Fibroblast of lung (primary cell): ENCODE measurements around the gene TMEM132E. TPM values are rescaled to one million over a fixed set of nuclear protein-coding genes. Genes with fewer than 3 reads are reported as not detected.

ENCODE experiments used
- DNase-seq, 2 donors: peaks; one replicate each; pipeline versions ENCODE4 v3.0.0 to v3.0.0-alpha.2; 2010; ENCODE audit warnings: low read depth in 2 of 2
- H2AFZ ChIP-seq: 2 replicates; pipeline ENCODE4 v1.5.1; 2012; ENCODE audit warnings: low read length, control low read depth, inconsistent platforms
- H3K27ac ChIP-seq: 2 replicates; pipeline ENCODE4 v1.5.1; 2011; ENCODE audit warnings: low read length, control low read depth; ENCODE audit not compliant: insufficient read depth
- H3K27me3 ChIP-seq: 2 replicates; pipeline ENCODE4 v1.5.1; 2011; ENCODE audit warnings: mild to moderate bottlenecking, low read length; ENCODE audit not compliant: control insufficient read depth, insufficient read depth
- H3K36me3 ChIP-seq: 2 replicates; pipeline ENCODE4 v1.5.1; 2011; ENCODE audit warnings: low read length; ENCODE audit not compliant: control insufficient read depth, insufficient read depth
- H3K4me1 ChIP-seq: 2 replicates; pipeline ENCODE4 v1.5.1; 2011; ENCODE audit warnings: low read length; ENCODE audit not compliant: control insufficient read depth, insufficient read depth; ENCODE audit errors: extremely low read depth
- H3K4me2 ChIP-seq: 2 replicates; pipeline ENCODE4 v1.5.1; 2011; ENCODE audit warnings: low read length, control low read depth; ENCODE audit not compliant: insufficient read depth; ENCODE audit errors: extremely low read depth
- H3K4me3 ChIP-seq, 4 experiments: fragments of 200-600 bp in 1 of 4; sonication (generic) in 1 of 4; replicated peaks in 1 of 4; 2 replicates each; pipeline ENCODE4 v1.5.1; 2011 to 2016; ENCODE audit warnings: low read length in 4 of 4, low read depth in 3 of 4, mild to moderate bottlenecking in 3 of 4, control low read depth in 2 of 4, inconsistent platforms in 1 of 4, mixed read lengths in 1 of 4; ENCODE audit not compliant: insufficient read depth in 1 of 4; ENCODE audit errors: control extremely low read depth in 1 of 4
- H3K79me2 ChIP-seq: 2 replicates; pipeline ENCODE4 v1.5.1; 2012; ENCODE audit warnings: mild to moderate bottlenecking, low read length, inconsistent platforms; ENCODE audit not compliant: control insufficient read depth, insufficient read depth
- H3K9ac ChIP-seq: 2 replicates; pipeline ENCODE4 v1.5.1; 2011; ENCODE audit warnings: mild to moderate bottlenecking, low read length, control low read depth; ENCODE audit not compliant: insufficient read depth
- H3K9me3 ChIP-seq: 2 replicates; pipeline ENCODE4 v1.5.1; 2012; ENCODE audit warnings: low read depth, low read length; ENCODE audit not compliant: control insufficient read depth, insufficient read depth
- H4K20me1 ChIP-seq: 2 replicates; pipeline ENCODE4 v1.5.1; 2011; ENCODE audit warnings: low read length; ENCODE audit not compliant: control insufficient read depth, insufficient read depth; ENCODE audit errors: extremely low read depth
- CTCF ChIP-seq, 2 donors: IDR thresholded peaks in 1 of 2; conservative IDR thresholded peaks in 1 of 2; 1 replicate in 1 of 2; 2 replicates in 1 of 2; pipeline ENCODE4 v1.5.1; 2011 to 2012; ENCODE audit warnings: low read length in 2 of 2, control low read depth in 1 of 2, inconsistent platforms in 1 of 2, low read depth in 1 of 2, mild to moderate bottlenecking in 1 of 2
- EZH2 ChIP-seq: IDR thresholded peaks from 2 replicates; pipeline ENCODE4 v1.5.1; 2012; ENCODE audit warnings: low read length, control low read depth, mild to moderate bottlenecking; ENCODE audit errors: missing control alignments
- polyA plus RNA-seq, 2 donors: library from polyadenylated mRNA; depleted of rRNA in 1 of 2; stranded (reverse) in 1 of 2; unstranded in 1 of 2; fragments of >200 nt; gene quantifications; 2 replicates each; pipeline ENCODE4 v1.2.1, GENCODE V29; 2011 to 2012; ENCODE audit warnings: missing spikeins in 1 of 2
- total RNA-seq: library from RNA; depleted of rRNA; stranded (reverse); fragments of >200 nt; gene quantifications from 2 replicates; pipeline ENCODE4 v1.2.1, GENCODE V29; 2014

Gene TMEM132E
- total and polyA plus RNA-seq, 2 donors (not counting 1 experiment from before 2014, with no cell fraction given), result not detected

GRCh38 chr17:34651402-34651811 is 72.0 kb downstream of the TMEM132E start:
- no peak overlapping the region for H3K4me3 ChIP-seq
- no peak for TF ChIP-seq CTCF (conservative IDR thresholded peaks at IDR 0.05 in 1 of 2, IDR thresholded peaks at IDR 0.05 in 1 of 2; ENCODE audit: low read depth in 1 of 2, low read length in 2 of 2)
- TF ChIP-seq EZH2, result no peak
- no peaks in the 10 kb centered on the region for H3K36me3 ChIP-seq
- no peaks in the 10 kb centered on the region for H3K27me3 ChIP-seq
- no peaks in the 10 kb centered on the region for H3K79me2 ChIP-seq
- no peak overlapping the region for H3K9ac ChIP-seq
- H4K20me1 ChIP-seq, result no peaks in the 10 kb centered on the region
- DNase-seq, result no peak
- H3K27ac ChIP-seq, result no peak overlapping the region
- H2AFZ ChIP-seq, result no peak overlapping the region
- H3K9me3 ChIP-seq, result no peaks in the 10 kb centered on the region
- H3K4me1 ChIP-seq, result no peaks in the 10 kb centered on the region
- H3K4me2 ChIP-seq, result no peak overlapping the region

GRCh38 chr17:34652021-34652555 is 72.7 kb downstream of the TMEM132E start:
- TF ChIP-seq CTCF (conservative IDR thresholded peaks at IDR 0.05 in 1 of 2, IDR thresholded peaks at IDR 0.05 in 1 of 2; ENCODE audit: low read depth in 1 of 2, low read length in 2 of 2) (no peak), EZH2 (no peak)
- Histone ChIP-seq H3K9me3 (no peaks in the 10 kb centered on the region), H3K4me2 (no peak overlapping the region), H4K20me1 (no peaks in the 10 kb centered on the region), H3K79me2 (no peaks in the 10 kb centered on the region), H3K36me3 (no peaks in the 10 kb centered on the region), H3K27ac (no peak overlapping the region), H2AFZ (no peak overlapping the region), H3K4me3 (no peak overlapping the region), H3K9ac (no peak overlapping the region), H3K4me1 (no peaks in the 10 kb centered on the region), H3K27me3 (no peaks in the 10 kb centered on the region)
- DNase-seq, result no peak

- no peak overlapping the region for H3K27ac ChIP-seq
- H4K20me1 ChIP-seq, result no peaks in the 10 kb centered on the region
- H3K79me2 ChIP-seq, result no peaks in the 10 kb centered on the region
- H2AFZ ChIP-seq, result no peak overlapping the region
- TF ChIP-seq EZH2 (no peak), CTCF (conservative IDR thresholded peaks at IDR 0.05 in 1 of 2, IDR thresholded peaks at IDR 0.05 in 1 of 2; ENCODE audit: low read depth in 1 of 2, low read length in 2 of 2) (no peak)
- H3K4me3 ChIP-seq, result no peak overlapping the region
- H3K4me2 ChIP-seq, result no peak overlapping the region
- DNase-seq, result no peak
- no peaks in the 10 kb centered on the region for H3K4me1 ChIP-seq
- no peaks in the 10 kb centered on the region for H3K36me3 ChIP-seq
- no peaks in the 10 kb centered on the region for H3K9me3 ChIP-seq
- no peak overlapping the region for H3K9ac ChIP-seq
- no peaks in the 10 kb centered on the region for H3K27me3 ChIP-seq
Measured at GRCh38 chr17:34653511-34653910, 74.1 kb downstream of the TMEM132E start.
